Measurements from ENCODE around the gene LCE2B.
A peak's percentile ranks its signal among the peaks of the same experiment; 100 is the strongest.

- TF ChIP-seq CTCF (IDR thresholded peaks at IDR 0.05) (peak; percentile 47 to 72 (median 62)), POLR2A (IDR thresholded peaks at IDR 0.05) (no peak)
These were observed 31.8 kb upstream of the LCE2B start for GRCh38 chr1:152654110-152654509.

Measured in right lobe of liver (tissue), 4 donors.